ENCODE results near the gene UBE4B.

GRCh38 chr1:10101929-10102328 is 69.2 kb downstream of the UBE4B start:
- TF ChIP-seq, protein P1, sequence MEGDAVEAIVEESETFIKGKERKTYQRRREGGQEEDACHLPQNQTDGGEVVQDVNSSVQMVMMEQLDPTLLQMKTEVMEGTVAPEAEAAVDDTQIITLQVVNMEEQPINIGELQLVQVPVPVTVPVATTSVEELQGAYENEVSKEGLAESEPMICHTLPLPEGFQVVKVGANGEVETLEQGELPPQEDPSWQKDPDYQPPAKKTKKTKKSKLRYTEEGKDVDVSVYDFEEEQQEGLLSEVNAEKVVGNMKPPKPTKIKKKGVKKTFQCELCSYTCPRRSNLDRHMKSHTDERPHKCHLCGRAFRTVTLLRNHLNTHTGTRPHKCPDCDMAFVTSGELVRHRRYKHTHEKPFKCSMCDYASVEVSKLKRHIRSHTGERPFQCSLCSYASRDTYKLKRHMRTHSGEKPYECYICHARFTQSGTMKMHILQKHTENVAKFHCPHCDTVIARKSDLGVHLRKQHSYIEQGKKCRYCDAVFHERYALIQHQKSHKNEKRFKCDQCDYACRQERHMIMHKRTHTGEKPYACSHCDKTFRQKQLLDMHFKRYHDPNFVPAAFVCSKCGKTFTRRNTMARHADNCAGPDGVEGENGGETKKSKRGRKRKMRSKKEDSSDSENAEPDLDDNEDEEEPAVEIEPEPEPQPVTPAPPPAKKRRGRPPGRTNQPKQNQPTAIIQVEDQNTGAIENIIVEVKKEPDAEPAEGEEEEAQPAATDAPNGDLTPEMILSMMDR (IDR thresholded peaks at IDR 0.05; ENCODE audit: low read depth, low read length, missing input control): peak; percentile 29
- TF ChIP-seq TAF1 (conservative IDR thresholded peaks at IDR 0.05) (no peak), FOXA1 (IDR thresholded peaks at IDR 0.05) (no peak)
- TF ChIP-seq, protein P2, sequence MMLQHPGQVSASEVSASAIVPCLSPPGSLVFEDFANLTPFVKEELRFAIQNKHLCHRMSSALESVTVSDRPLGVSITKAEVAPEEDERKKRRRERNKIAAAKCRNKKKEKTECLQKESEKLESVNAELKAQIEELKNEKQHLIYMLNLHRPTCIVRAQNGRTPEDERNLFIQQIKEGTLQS (IDR thresholded peaks at IDR 0.05): no peak
